NCI-H2196 treated with DMSO at 0.1 percent for 48 hours (cell line): ENCODE data around the gene UBE2O.
A peak's percentile ranks its signal among the peaks of the same experiment; 100 is the strongest.

ENCODE experiments used
- DNase-seq: peaks from one replicate; lab custom pipeline; 2025; ENCODE audit not compliant: unreplicated experiment; lab: John Stamatoyannopoulos, UW

The UBE2O gene

GRCh38 chr17:76452660-76453430 is at the start of gene UBE2O:
UBE2O (minus strand) TSS chr17:76453152; CDS start chr17:76453141, 11 bp downstream.
- DNase-seq: peak; percentile 94

GRCh38 chr17:76501827-76502307 is 48.9 kb upstream of the UBE2O start:
- DNase-seq: no peak

DNA sequence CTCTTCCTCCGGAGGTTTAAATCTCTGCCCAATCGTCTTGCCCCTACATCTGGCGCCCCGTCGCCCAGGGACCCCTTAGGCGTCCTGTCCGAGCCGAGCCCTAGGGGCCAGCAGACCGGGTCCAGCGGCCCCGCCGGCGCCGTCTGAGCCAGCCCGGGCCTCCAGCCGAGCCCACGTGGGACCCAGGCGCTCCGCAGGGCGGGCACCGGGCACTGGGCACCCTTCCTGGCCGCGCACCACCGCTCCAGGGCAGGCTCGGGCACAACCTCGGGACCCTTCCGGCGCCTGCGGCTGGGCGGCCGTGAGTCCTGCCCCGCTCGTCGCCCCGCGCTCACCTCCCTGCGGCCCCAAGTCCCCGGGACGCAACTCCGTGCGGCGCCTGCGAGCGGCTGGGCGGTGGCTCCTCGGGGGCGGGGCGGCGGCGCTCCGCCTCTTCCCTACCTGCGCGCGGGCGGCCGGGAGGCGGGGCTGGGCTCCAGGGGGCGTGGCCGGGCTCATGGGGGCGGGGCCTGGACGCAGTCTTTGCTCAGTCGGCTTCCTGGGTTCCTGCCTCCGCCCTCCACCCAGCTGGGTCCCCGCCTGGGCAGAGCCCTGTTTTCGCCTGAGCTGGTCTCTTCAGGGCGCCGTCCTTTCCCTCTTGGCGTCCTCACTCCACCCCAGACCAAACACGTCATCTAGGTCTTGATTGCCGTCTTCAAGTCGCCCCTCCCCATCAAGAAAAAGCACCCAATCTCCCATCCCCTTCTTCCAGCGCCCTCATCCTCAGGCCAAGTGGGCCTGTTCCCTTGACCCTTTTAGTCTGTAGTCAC is 48.3 kb upstream of the UBE2O start, which contains the start of gene RHBDF2:
Gene RHBDF2 (minus strand): TSS at position 406 of the 809 bp plus-strand sequence. CDS start 19,899 bp downstream, outside the sequence.
- DNase-seq: peak; percentile 92

DNA sequence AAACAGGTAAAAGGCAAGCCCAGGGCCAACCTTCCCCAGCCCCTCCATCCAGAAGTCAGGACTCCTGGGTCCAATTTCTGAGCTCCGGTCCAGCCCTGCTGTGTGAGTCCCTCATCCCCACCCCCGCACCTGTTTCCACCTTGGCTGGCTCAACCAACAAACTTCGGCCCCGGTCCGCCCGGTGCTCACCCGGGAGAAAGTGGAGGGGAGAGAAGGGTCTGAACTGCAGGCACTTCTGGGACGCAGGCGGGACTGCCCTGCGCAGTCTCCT is 47.7 kb upstream of the UBE2O start:
- DNase-seq: no peak

- DNase-seq: no peak
Observed at GRCh38 chr17:76500074-76500746, 47.3 kb upstream of the UBE2O start.

GRCh38 chr17:76499267-76499667 is 46.3 kb upstream of the UBE2O start:
- DNase-seq: no peak

DNA sequence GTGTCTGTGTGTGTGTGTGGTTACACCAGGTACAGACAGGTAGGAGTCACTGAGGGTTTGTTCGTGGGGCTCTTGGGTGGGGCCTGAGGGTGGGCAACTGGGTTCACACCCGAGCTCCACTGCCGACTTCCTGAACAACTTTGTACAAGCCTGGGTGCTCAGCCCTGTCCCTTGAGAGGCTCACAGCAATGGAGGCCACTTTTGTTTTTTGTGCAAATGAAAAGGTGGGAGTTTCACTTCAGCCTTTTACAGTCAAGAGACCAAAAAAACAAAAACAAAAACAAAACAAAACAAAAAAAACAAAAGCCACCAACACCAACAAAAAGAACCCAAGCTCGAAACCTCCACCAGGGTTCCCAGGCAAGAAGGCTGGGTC is 45.9 kb upstream of the UBE2O start:
- no peak for DNase-seq

- DNase-seq: no peak
Observed at GRCh38 chr17:76497979-76498875, 45.3 kb upstream of the UBE2O start.

DNA sequence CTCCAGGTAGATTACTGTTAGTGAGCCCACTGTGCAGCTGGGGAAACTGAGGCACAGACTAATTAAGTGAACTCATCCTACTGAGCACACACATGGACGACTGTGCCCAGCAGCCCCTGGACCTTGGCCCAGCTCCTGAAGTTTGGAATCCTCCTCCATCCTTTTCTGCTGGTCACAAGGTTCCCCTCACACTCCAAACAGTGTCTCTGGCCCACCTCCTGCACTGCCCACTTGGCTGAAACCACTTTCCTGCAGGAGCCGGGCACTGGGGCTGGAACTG is 44.7 kb upstream of the UBE2O start:
- DNase-seq: no peak

- no peak for DNase-seq
Observed at GRCh38 chr17:76496464-76496863, 43.5 kb upstream of the UBE2O start.

DNA sequence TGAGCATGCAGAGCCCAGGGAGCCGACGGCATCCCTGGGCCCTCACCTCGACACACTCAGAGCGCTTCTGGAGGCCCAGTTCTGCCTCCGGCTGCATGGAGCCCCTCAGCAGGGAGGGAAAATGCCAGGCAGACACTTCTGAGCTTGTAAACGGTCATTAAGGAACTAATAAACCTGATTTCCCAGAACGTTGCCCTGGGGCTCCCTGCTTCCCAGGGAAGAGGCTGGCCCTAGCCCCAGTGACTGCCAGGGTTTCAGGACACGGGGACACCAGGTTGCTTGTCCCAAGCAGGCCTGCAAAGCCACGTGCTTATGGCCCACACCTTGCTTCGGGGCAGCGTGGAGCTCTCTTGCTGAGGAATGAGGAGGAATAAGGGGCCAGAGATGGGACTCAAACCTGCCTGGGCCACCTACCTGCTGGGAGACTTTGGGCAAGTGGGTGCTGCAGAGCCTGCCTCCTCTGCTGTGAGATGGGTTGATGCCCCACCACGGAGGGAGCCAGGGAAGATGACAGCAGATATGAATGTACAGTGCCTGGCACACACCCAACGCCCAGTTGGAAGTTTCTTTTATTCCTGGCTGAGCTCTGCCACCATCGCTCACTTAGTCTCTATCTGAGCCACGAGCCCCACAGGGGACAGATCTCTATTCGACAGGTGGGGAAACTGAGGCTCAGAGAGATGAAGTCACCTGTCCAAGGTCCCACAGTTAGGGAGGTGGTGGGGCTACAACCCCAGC is 42.9 kb upstream of the UBE2O start:
- DNase-seq: no peak

DNA sequence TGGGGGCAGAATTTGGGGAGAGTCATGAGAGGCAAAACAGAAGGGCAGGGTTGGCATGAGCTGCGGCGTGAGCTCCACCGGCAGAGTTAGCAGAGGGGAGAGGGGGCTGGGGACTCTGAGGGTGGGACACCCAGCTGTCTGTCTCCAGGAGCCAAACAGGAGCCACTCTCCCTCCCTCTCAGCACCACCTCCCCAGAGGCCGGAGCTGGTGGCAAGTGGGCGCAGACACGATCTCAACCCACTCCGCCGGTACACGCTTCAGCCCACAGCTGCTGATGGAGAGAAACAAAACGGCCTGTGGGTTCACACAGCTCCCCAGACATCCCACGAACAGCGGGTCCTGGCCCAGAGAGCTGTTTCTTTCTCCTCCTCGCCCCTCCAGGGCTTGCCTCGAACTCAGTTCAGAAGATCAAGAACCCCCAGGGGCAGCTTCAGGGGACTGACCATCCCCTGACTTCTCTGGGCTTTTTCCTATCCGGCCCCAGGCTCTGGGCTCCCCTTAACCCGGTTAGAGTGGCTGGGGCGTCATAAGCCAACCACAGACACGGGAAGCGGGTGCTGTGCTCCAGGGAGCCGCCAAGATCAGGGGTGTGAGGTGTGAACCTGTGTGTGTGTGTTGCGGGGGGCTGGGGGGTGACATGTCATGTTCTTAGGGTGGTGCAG is 40.7 kb upstream of the UBE2O start:
- DNase-seq: no peak

GRCh38 chr17:76492989-76493501 is 40.1 kb upstream of the UBE2O start:
- no peak for DNase-seq

- DNase-seq: no peak
Observed at GRCh38 chr17:76492123-76492988, 39.4 kb upstream of the UBE2O start.

- DNase-seq: no peak
Observed at GRCh38 chr17:76491271-76492122, 38.5 kb upstream of the UBE2O start.

GRCh38 chr17:76490112-76490710 is 37.3 kb upstream of the UBE2O start:
- no peak for DNase-seq

GRCh38 chr17:76487451-76488192 is 34.7 kb upstream of the UBE2O start:
- no peak for DNase-seq
